Endothelial cell of umbilical vein (primary cell): ENCODE measurements around the gene TRAPPC2L. TPM values are rescaled to one million over a fixed set of nuclear protein-coding genes. Genes with fewer than 3 reads are reported as not detected.

Source experiments
- BruUV-seq: library from RNA; stranded (reverse); fragments of 400-500 nt; replicated peaks from 2 replicates; lab custom pipeline; 2021; lab: Mats Ljungman, UMichigan
- CTCF ChIA-PET: fragments of 300-600, 350-600 bp; sonication (Branson Sonifier 250); formaldehyde crosslinking; loops from one replicate; lab custom pipeline; 2021; ENCODE audit warnings: antibody characterized with exemption, inconsistent platforms; lab: Charles Lee
- POLR2A ChIA-PET: fragments of 300-600, 350-600 bp; sonication (Branson Sonifier 250); formaldehyde crosslinking; loops from one replicate; lab custom pipeline; 2021; ENCODE audit warnings: antibody characterized with exemption, inconsistent platforms; lab: Charles Lee
- DNase-seq: peaks from one replicate; pipeline ENCODE4 v3.0.0-alpha.2; 2011; ENCODE audit warnings: low read depth, low spot score
- FAIRE-seq: peaks from 2 replicates; lab custom pipeline; 2011; peaks lifted over from hg19 to GRCh38; lab: Jason Lieb, UNC
- H2AFZ ChIP-seq: 2 replicates; pipeline ENCODE4 v1.6.0; 2012; ENCODE audit warnings: low read depth, low read length, control low read depth, inconsistent platforms
- H3K27ac ChIP-seq: 2 replicates; pipeline ENCODE4 v1.5.1; 2011; ENCODE audit warnings: low read depth, mild to moderate bottlenecking, control low read depth, low read length, moderate library complexity; ENCODE audit not compliant: insufficient read depth
- H3K27me3 ChIP-seq, 2 experiments: 2 replicates each; pipeline versions ENCODE4 v1.6.0 to v1.6.1; 2011; ENCODE audit warnings: low read length in 2 of 2, mixed read lengths in 1 of 2; ENCODE audit not compliant: control insufficient read depth in 2 of 2, insufficient read depth in 2 of 2
- H3K36me3 ChIP-seq, 2 experiments: 2 replicates in 1 of 2; 3 replicates in 1 of 2; pipeline ENCODE4 v1.5.1; 2011; ENCODE audit warnings: low read length in 2 of 2, mild to moderate bottlenecking in 1 of 2, moderate library complexity in 1 of 2; ENCODE audit not compliant: control insufficient read depth in 2 of 2, insufficient read depth in 2 of 2; ENCODE audit errors: extremely low read depth in 1 of 2
- H3K4me1 ChIP-seq: 3 replicates; pipeline ENCODE4 v1.5.1; 2011; ENCODE audit warnings: mild to moderate bottlenecking, low read length; ENCODE audit not compliant: control insufficient read depth, insufficient read depth; ENCODE audit errors: extremely low read depth
- H3K4me2 ChIP-seq: 2 replicates; pipeline ENCODE4 v1.6.1; 2011; ENCODE audit warnings: low read length, control low read depth, mixed read lengths; ENCODE audit not compliant: insufficient read depth
- H3K4me3 ChIP-seq, 3 experiments: fragments of 200-600 bp in 1 of 3; sonication (generic), shearing (Covaris generic) in 1 of 3; replicated peaks in 1 of 3; 2 replicates each; pipeline ENCODE4 v1.5.1; 2011 to 2016; ENCODE audit warnings: control low read depth in 3 of 3, low read length in 3 of 3, mild to moderate bottlenecking in 2 of 3, inconsistent platforms in 1 of 3, low read depth in 1 of 3, moderate library complexity in 1 of 3; ENCODE audit not compliant: insufficient read depth in 1 of 3
- H3K79me2 ChIP-seq: 2 replicates; pipeline ENCODE4 v1.6.0; 2012; ENCODE audit warnings: low read length, inconsistent platforms; ENCODE audit not compliant: control insufficient read depth, insufficient read depth
- H3K9ac ChIP-seq: replicated peaks from 2 replicates; pipeline ENCODE3; 2011; ENCODE audit warnings: low read length, control low read depth; ENCODE audit not compliant: insufficient read depth; ENCODE audit errors: extremely low read depth
- H3K9me1 ChIP-seq: replicated peaks from 3 replicates; pipeline ENCODE4 v1.6.0; 2011; ENCODE audit warnings: mild to moderate bottlenecking, low read length; ENCODE audit not compliant: control insufficient read depth, insufficient read depth; ENCODE audit errors: extremely low read depth
- H3K9me3 ChIP-seq: replicated peaks from 2 replicates; pipeline ENCODE4 v1.5.1; 2012; ENCODE audit warnings: low read length, inconsistent platforms; ENCODE audit not compliant: control insufficient read depth, insufficient read depth
- H4K20me1 ChIP-seq: replicated peaks from 2 replicates; pipeline ENCODE3; 2011; ENCODE audit warnings: mild to moderate bottlenecking, low read length; ENCODE audit not compliant: control insufficient read depth, insufficient read depth; ENCODE audit errors: extremely low read depth
- CTCF ChIP-seq, 2 donors: IDR thresholded peaks; 1 replicate in 1 of 2; 2 replicates in 1 of 2; pipeline ENCODE4 v1.5.1; 2011; ENCODE audit warnings: low read length in 2 of 2, mild to moderate bottlenecking in 2 of 2, moderate library complexity in 2 of 2, control low read depth in 1 of 2, inconsistent platforms in 1 of 2, low read depth in 1 of 2; ENCODE audit not compliant: insufficient read depth in 1 of 2; ENCODE audit errors: extremely low read depth in 1 of 2
- EZH2 ChIP-seq: IDR thresholded peaks from 2 replicates; pipeline ENCODE4 v1.6.1; 2012; ENCODE audit warnings: borderline replicate concordance, low read depth, mild to moderate bottlenecking, moderate library complexity, low read length, inconsistent platforms; ENCODE audit not compliant: severe bottlenecking
- FOS ChIP-seq: IDR thresholded peaks from 2 replicates; pipeline ENCODE4 v1.6.1; 2011; ENCODE audit warnings: mild to moderate bottlenecking, low read length, moderate library complexity, borderline replicate concordance; ENCODE audit not compliant: insufficient read depth
- GATA2 ChIP-seq: IDR thresholded peaks from 2 replicates; pipeline ENCODE4 v1.7.0; 2011; ENCODE audit warnings: low read depth, mild to moderate bottlenecking, moderate library complexity, mixed read lengths, low read length; ENCODE audit not compliant: insufficient read length, insufficient read depth
- JUN ChIP-seq: IDR thresholded peaks from 2 replicates; pipeline ENCODE4 v1.6.1; 2011; ENCODE audit warnings: borderline replicate concordance, low read depth; ENCODE audit not compliant: insufficient read length, insufficient read depth
- MAX ChIP-seq: IDR thresholded peaks from 2 replicates; pipeline ENCODE4 v1.6.1; 2011; ENCODE audit not compliant: insufficient read depth, insufficient read length
- MYC ChIP-seq: IDR thresholded peaks from one replicate; pipeline ENCODE4 v1.6.1; 2011; ENCODE audit warnings: mild to moderate bottlenecking, low read depth, low read length
- POLR2A ChIP-seq: IDR thresholded peaks from 2 replicates; pipeline ENCODE4 v1.6.1; 2012; ENCODE audit warnings: low read depth, mild to moderate bottlenecking, control low read depth, low read length
- POLR2AphosphoS5 ChIP-seq: IDR thresholded peaks from 2 replicates; pipeline ENCODE4 v1.6.1; 2012; ENCODE audit warnings: low read depth, mild to moderate bottlenecking, control low read depth, low read length, moderate library complexity; ENCODE audit not compliant: insufficient read depth
- dilution Hi-C: fragments of 300-500 bp; cut with MboI; formaldehyde crosslinking; loops from one replicate; pipeline ENCODE4 v1.15.0; 2019; ENCODE audit warnings: low sequenced_read_pairs; ENCODE audit not compliant: extremely low pct_ligation_motif_present
- intact Hi-C: fragments of 100-400 bp; cut with micrococcal nuclease; formaldehyde crosslinking; loops from one replicate; pipeline ENCODE4 v1.10.0; 2022
- polyA plus RNA-seq, 4 experiments: library from polyadenylated mRNA; depleted of rRNA in 3 of 4; stranded (reverse) in 3 of 4; unstranded in 1 of 4; fragments of >200 nt; gene quantifications; 2 replicates each; pipeline versions ENCODE4 v1.2.1 to v1.2.3, GENCODE V29; 2011 to 2012; ENCODE audit warnings: missing spikeins in 1 of 4
- total RNA-seq: library from RNA; stranded (reverse); gene quantifications from 2 replicates; pipeline ENCODE4 v1.2.3, GENCODE V29; 2021

TRAPPC2L gene
- total and polyA plus RNA-seq, 2 donors (not counting 3 experiments of a cell fraction or from before 2014, with no cell fraction given), result 61.9 to 131 TPM

GRCh38 chr16:88827727-88828126, 29.2 kb upstream of the TRAPPC2L start:
- H3K27me3 ChIP-seq, result no peaks in the 10 kb centered on the region
- H3K36me3 ChIP-seq, result no peaks in the 10 kb centered on the region
- H2AFZ ChIP-seq, result no peak overlapping the region
- dilution Hi-C loops, result no loop called here
- FAIRE-seq (no peak), DNase-seq (no peak)
- H3K79me2 ChIP-seq, result no peaks in the 10 kb centered on the region
- intact Hi-C loops, result no loop called here
- no peak overlapping the region for H3K4me2 ChIP-seq
- ChIA-PET CTCF (interaction anchor here (0.9 to 1.5 kb wide), 2 partner anchors 12 to 19 kb away, joined by 3 to 4 read pairs; no protein-coding TSS in a partner anchor), POLR2A (no interaction called here)
- no peak overlapping the region for H3K4me3 ChIP-seq
- H3K9ac ChIP-seq, result no peak overlapping the region
- TF ChIP-seq EZH2, result no peak
- TF ChIP-seq POLR2A, result no peak
- H3K9me1 ChIP-seq, result no peaks in the 10 kb centered on the region
- no peaks in the 10 kb centered on the region for H3K4me1 ChIP-seq
- H4K20me1 ChIP-seq, result no peaks in the 10 kb centered on the region
- H3K9me3 ChIP-seq, result no peaks in the 10 kb centered on the region
- no peak overlapping the region for H3K27ac ChIP-seq
- no TSS peak for BruUV-seq

- CTCF ChIA-PET, result no interaction called here
- intact Hi-C loops, result no loop called here
These were observed 28.2 kb upstream of the TRAPPC2L start for GRCh38 chr16:88828711-88829110.

More at GRCh38 chr16:88828711-88829110, 28.2 kb upstream of the TRAPPC2L start:
- FAIRE-seq (no peak), DNase-seq (no peak)
- POLR2A ChIA-PET, result no interaction called here
- Histone ChIP-seq H3K27ac (no peak overlapping the region), H3K36me3 (no peaks in the 10 kb centered on the region), H3K4me1 (no peaks in the 10 kb centered on the region), H3K4me3 (no peak overlapping the region), H3K4me2 (no peak overlapping the region), H4K20me1 (no peaks in the 10 kb centered on the region), H3K79me2 (no peaks in the 10 kb centered on the region), H3K9me3 (no peaks in the 10 kb centered on the region), H2AFZ (no peak overlapping the region), H3K9me1 (no peaks in the 10 kb centered on the region), H3K9ac (no peak overlapping the region), H3K27me3 (no peaks in the 10 kb centered on the region)
- TF ChIP-seq JUN, result no peak
- no peak for TF ChIP-seq POLR2AphosphoS5
- TF ChIP-seq MYC, result no peak
- TF ChIP-seq EZH2, result no peak
- no peak for TF ChIP-seq FOS
- TF ChIP-seq POLR2A, result no peak
- TF ChIP-seq GATA2, result no peak
- no peak for TF ChIP-seq CTCF (IDR thresholded peaks at IDR 0.05; ENCODE audit: extremely low read depth in 1 of 2, insufficient read depth in 1 of 2, low read depth in 1 of 2, low read length in 2 of 2)
- no peak for TF ChIP-seq MAX
- BruUV-seq, result no TSS peak
- dilution Hi-C loops, result no loop called here
